GM10266 (cell line): ENCODE results near the gene C3orf33.
"Not testable (repeated sequence)": the region's sequence is repeated elsewhere in the genome, so short reads cannot be mapped to it uniquely, and the experiment has no call there.

Experiments used
- DNase-seq: peaks from one replicate; pipeline ENCODE4 v3.0.0; 2012; ENCODE audit errors: extremely low spot score
- CTCF ChIP-seq: IDR thresholded peaks from 2 replicates; pipeline ENCODE4 v1.5.1; 2012; ENCODE audit warnings: mild to moderate bottlenecking, low read depth; ENCODE audit not compliant: control insufficient read depth, insufficient read depth; ENCODE audit errors: missing control alignments

The C3orf33 gene, protein sequence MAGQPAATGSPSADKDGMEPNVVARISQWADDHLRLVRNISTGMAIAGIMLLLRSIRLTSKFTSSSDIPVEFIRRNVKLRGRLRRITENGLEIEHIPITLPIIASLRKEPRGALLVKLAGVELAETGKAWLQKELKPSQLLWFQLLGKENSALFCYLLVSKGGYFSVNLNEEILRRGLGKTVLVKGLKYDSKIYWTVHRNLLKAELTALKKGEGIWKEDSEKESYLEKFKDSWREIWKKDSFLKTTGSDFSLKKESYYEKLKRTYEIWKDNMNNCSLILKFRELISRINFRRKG

DNA sequence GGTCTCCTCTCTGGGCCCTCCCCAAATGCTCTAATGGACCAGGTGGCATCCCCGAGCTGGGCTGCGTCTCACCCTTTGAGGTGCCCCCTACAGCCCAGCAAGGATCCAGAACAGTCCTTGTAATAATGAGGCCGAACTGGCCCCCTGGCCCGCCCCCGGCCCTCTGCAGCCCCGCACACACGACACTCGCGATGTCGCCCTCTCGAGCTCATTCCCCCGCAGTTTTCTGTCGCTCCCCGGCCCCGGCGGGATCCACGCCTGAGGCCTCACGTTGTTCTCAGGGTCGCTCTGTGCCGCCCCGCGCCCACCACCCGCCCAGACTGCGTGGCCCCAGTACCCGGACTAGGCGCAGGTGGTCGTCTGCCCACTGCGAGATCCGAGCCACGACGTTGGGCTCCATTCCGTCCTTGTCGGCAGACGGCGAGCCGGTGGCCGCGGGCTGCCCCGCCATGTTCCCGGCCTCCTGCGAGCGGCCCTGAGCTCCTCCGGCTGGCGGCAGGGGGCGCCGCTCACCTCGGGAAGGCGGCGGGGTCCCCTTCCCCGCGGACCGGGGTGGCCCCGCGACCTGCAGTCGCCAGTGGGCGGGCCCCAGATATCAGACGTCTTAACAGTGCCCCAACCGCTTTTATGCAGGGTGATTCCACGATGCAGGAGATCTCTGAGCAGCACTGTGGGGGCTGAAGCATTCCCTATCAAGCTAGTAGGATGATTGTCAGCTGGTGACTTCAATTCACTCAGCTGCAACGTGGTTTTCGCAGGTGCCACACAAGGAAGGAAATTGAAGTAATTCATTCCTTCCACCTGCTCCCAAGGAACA lies at the start of gene C3orf33:
Gene C3orf33 (minus strand): TSS at position 477 of the 817 bp plus-strand sequence. CDS start 26 bp downstream, at position 451.
- TF ChIP-seq CTCF: peak; percentile 93
- peak; percentile 89 for DNase-seq

DNA sequence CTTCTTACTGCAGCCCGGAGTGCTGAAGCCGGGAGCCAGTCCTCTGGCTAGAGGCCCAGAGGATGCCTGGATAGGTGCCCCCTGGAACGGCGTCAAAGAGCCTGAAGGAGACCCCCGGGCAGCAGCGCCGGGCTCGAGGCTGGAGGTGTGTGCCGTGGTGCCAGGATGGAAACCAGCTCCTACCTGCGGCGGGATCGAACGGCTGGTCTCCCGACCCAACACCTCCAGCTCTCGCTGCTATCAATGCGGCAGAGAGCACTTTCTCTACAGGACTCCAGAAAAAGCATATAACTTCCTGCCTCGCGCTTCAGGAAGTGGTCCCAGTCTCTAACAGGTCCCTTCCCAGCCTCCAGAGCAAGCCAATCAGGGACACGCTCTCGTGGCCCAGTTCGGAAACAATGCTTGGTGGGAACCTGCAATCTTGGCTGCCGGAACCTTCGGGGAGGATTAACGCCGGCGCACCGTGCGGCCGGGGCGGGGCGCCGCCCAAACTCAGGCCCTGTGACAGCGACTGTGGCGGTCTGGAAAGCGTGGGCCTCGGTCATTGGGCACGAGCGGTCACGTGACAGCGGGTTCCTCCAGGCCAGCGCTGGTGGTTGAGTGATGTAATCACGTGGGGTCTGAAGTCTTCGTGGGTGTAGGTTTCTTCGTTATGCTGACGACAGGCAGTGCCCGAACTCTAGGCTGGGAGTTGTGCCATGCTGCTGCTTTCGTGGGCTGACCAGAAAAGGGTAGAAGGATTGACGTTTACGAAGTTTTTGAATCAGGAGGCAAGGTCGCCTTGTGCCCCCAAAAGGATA lies 48.3 kb upstream of the C3orf33 start, which contains the start of gene SLC33A1:
Gene SLC33A1 (minus strand): TSS at position 287 of the 800 bp plus-strand sequence. CDS start 430 bp downstream, outside the sequence.
- DNase-seq: peak; percentile 93
- no peak for TF ChIP-seq CTCF

DNA sequence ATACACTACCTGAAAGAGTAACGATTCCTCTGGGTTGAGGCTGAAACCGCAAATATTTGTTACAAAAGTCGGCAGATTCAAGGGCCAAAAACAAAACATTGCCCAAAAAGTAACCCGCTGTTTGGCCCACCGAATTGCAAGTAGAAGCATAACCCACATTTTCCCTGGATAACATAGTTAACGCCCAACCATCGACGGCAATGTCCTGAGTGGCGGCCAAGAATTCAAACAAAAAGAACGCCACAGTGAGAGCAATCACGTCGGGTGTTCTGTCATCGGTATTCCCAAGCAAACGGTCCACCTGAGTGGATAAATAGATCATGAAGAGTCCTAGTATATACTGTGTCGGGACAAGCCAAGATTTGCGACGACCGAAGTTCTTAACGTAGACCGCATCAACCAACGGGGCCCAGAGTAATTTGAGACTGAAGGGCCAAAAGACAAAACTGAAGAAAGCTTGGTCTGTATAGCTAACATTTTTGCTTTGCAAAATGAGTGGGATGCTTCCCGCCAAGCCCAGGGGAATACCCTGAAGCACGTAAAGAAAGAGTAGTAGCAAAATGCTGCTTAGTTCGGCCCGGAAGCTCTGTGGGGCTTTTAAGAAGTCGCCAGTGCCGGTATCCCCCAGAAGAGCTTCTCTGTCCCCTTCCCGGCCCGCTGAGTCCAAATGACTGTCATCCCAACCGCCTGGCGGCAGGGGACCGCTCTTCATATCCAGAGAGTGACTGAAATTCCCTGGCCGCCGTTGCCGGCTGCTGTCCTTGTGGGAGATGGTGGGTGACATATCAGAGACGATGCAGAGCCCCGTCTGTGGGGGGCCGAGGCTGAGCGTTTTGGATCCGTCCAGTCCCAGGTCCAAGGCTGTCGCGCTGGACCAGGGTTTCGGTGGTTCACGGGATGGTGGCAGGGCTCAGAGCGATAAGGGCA lies 47.4 kb upstream of the C3orf33 start:
- DNase-seq: no peak
- no peak for TF ChIP-seq CTCF

- DNase-seq: no peak
- TF ChIP-seq CTCF: no peak
These were observed 46.3 kb upstream of the C3orf33 start for GRCh38 chr3:155852341-155852740.

DNA sequence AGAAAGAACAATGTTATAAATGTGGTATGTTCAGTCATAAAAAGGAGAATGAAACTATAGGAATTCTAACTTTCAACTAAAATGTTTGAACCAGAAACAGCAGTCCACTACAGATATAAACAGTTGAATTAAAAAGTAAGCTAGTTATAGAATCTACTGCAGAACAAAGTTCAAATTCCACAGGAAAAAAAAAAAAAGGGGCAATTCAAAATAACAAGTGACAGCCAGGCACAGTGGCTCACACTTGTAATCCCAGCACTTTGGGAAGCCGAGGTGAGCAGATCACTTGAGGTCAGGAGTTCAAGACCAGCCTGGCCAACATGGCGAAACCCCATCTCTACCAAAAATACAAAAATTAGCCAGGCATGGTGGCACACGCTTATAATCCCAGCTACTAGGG lies 43.3 kb upstream of the C3orf33 start:
- DNase-seq: not testable (repeated sequence)

- no peak for TF ChIP-seq CTCF
- no peak for DNase-seq
These were observed 41.9 kb upstream of the C3orf33 start for GRCh38 chr3:155847993-155848392.
